HAP-1 (cell line): ENCODE measurements around the gene DHRS7.

Experiments
- DNase-seq, 2 experiments: peaks; one replicate each; pipeline ENCODE4 v3.0.0-alpha.2; 2016 to 2020; ENCODE audit warnings: low spot score in 2 of 2
- H3K27me3 ChIP-seq: fragments of 250-450 bp; sonication (Bioruptor Pico); 2 replicates; pipeline ENCODE4 v1.5.1; 2020; ENCODE audit warnings: low read depth, mild to moderate bottlenecking, moderate library complexity
- H3K36me3 ChIP-seq: fragments of 250-450 bp; sonication (Bioruptor Pico); replicated peaks from 2 replicates; pipeline ENCODE4 v1.5.1; 2020; ENCODE audit warnings: mild to moderate bottlenecking
- H3K4me1 ChIP-seq: fragments of 250-450 bp; sonication (Bioruptor Pico); 2 replicates; pipeline ENCODE4 v1.5.1; 2020; ENCODE audit warnings: mild to moderate bottlenecking
- H3K4me3 ChIP-seq: fragments of 250-450 bp; sonication (Bioruptor Pico); 2 replicates; pipeline ENCODE4 v1.5.1; 2020; ENCODE audit warnings: mild to moderate bottlenecking, moderate library complexity
- H3K9me3 ChIP-seq: fragments of 250-450 bp; sonication (Bioruptor Pico); 2 replicates; pipeline ENCODE4 v1.5.1; 2020; ENCODE audit warnings: mild to moderate bottlenecking, moderate library complexity
- in situ Hi-C: fragments of 300-500 bp; cut with MboI; formaldehyde crosslinking; loops from 3 replicates; pipeline ENCODE4 v1.14.3; 2020; ENCODE audit warnings: low sequenced_read_pairs, inconsistent platforms, mixed read lengths

Gene DHRS7

DNA sequence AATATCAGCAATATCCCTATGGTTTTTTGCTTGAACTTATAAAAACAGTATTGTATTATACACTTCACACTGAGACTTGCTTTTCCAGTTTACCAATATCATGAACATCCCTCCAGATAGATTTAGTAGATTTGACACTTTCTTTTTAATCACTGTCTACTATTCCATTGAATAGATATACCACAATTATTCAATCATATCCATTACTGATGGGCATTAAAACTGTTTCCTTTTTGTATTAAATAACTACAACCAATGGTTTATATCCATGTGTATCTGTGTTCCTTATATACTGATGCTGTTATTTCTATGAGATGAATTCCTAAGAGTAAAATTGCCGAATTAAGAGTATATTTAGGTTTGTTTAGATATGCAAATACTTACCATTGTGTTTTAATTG lies 13.0 kb upstream of the DHRS7 start:
- no peaks in the 10 kb centered on the region for H3K9me3 ChIP-seq
- no peaks in the 10 kb centered on the region for H3K4me1 ChIP-seq
- no peak overlapping the region for H3K4me3 ChIP-seq
- in situ Hi-C loops, result loop anchor here (25.0 kb wide), 1 partner anchor 541 kb away; no protein-coding TSS in a partner anchor
- no peaks in the 10 kb centered on the region for H3K36me3 ChIP-seq
- H3K27me3 ChIP-seq, result no peaks in the 10 kb centered on the region
- no peak for DNase-seq

- no peaks in the 10 kb centered on the region for H3K9me3 ChIP-seq
- H3K36me3 ChIP-seq, result no peaks in the 10 kb centered on the region
- DNase-seq, result no peak
- no peaks in the 10 kb centered on the region for H3K4me1 ChIP-seq
- no peaks in the 10 kb centered on the region for H3K27me3 ChIP-seq
- H3K4me3 ChIP-seq, result no peak overlapping the region
- in situ Hi-C loops, result loop anchor here (25.0 kb wide), 1 partner anchor 538 kb away; no protein-coding TSS in a partner anchor
These were observed 10.2 kb upstream of the DHRS7 start for GRCh38 chr14:60175255-60175902.

DNA sequence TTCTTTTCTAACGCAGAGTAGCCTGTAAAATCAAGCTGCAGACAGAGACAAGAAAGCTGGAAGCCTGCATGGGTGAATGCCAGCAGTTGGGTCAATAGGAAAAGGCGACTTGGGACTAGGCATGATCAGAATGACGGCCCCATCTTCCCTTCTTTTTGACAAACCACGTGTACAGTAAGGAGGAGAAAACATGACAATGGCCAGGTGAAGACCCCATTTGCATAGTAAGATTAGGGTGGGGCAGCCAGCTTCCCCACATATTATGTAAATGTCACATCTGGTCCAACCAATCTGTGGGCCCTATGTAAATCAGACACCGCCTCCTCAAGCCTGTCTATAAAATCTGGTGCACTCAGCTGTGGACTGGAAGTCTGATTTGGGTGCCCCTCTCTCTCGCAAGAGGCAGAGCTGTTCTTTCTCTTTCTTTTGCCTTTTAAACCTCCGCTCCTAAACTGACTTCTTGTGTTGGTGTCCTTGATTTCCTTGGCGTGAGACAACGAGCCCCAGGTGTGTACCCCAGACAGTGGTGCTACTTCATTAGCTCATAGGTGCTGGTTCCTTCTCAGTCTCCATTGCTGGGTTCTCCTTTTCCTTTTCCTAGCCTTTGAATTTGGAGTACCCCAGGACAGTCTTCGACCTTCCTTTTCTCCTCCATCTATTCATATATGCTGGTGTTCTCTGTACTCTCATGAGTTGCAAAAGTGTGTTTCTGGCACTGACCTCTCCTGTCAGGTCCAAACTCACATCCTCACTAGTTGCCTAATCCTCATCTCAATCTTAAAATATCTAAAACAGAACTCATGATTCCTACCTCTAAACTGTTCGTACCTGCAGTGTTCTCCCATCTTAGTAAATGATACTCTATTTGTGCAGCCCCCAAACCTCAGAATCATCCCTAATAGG lies 9.4 kb upstream of the DHRS7 start:
- H3K4me3 ChIP-seq, result no peak overlapping the region
- no peak for DNase-seq
- no peaks in the 10 kb centered on the region for H3K4me1 ChIP-seq
- H3K27me3 ChIP-seq, result no peaks in the 10 kb centered on the region
- no peaks in the 10 kb centered on the region for H3K9me3 ChIP-seq
- H3K36me3 ChIP-seq, result no peaks in the 10 kb centered on the region
- in situ Hi-C loops, result loop anchor here (25.0 kb wide), 1 partner anchor 537 kb away; no protein-coding TSS in a partner anchor

DNA sequence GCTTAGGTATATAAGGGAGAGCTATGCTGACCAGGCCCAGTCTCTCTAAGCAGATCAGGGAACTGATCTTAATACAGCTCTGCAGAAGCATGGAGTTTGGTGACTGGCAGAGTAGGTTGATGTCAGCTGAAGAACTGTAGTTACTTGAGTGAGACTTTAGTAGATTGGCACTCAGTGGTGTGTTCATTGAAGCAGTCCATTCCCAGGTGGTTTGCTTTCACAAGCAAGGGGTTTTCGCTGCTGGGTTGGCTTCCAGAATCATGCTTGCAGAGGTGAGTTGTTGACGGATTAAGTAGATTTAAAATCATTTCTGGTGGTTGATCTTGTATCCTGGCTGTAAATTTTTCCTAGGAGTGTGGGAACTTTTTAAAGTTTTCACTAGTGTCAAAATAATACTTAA lies 6.5 kb upstream of the DHRS7 start:
- H3K4me3 ChIP-seq, result no peak overlapping the region
- DNase-seq, result no peak
- H3K9me3 ChIP-seq, result no peaks in the 10 kb centered on the region
- H3K4me1 ChIP-seq, result no peaks in the 10 kb centered on the region
- in situ Hi-C loops, result no loop called here
- H3K27me3 ChIP-seq, result no peaks in the 10 kb centered on the region
- no peaks in the 10 kb centered on the region for H3K36me3 ChIP-seq

- Histone ChIP-seq H3K36me3 (no peaks in the 10 kb centered on the region), H3K4me1 (no peaks in the 10 kb centered on the region; the same call in 1 of the 2 replicates), H3K9me3 (no peaks in the 10 kb centered on the region), H3K27me3 (no peaks in the 10 kb centered on the region), H3K4me3 (no peak overlapping the region)
- no peak for DNase-seq
- in situ Hi-C loops, result no loop called here
These were observed 5.8 kb upstream of the DHRS7 start for GRCh38 chr14:60170948-60171347.

DNA sequence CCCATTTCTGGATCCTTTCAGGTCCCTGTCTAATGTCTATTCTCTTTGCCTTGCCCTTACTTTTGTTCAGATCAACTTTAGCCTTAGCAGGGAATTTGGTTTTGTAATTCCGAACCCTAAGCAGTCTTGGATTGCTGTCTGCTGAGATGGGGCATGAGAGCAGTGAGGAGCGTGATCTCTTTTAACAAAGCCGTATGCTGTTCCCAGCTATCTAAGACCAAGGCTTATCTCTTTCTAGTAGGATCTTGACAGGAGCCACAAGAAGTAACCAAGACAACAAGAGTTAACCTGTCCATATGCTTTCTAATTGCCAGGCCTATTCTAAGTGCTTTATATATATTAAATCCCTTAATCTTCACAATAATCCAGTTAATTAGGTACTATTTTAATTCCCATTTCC lies 4.5 kb upstream of the DHRS7 start:
- no peaks in the 10 kb centered on the region for H3K9me3 ChIP-seq
- in situ Hi-C loops, result loop anchor here (10.0 kb wide), 2 partner anchors 105 to 205 kb away; no protein-coding TSS in a partner anchor
- H3K36me3 ChIP-seq, result no peaks in the 10 kb centered on the region

GRCh38 chr14:60166142-60166541 lies 944 bp upstream of the DHRS7 start:
- Histone ChIP-seq H3K4me1 (peaks cover 13% of the 10 kb centered on the region), H3K36me3 (no peaks in the 10 kb centered on the region), H3K27me3 (no peaks in the 10 kb centered on the region), H3K9me3 (no peaks in the 10 kb centered on the region), H3K4me3 (no peak overlapping the region)
- in situ Hi-C loops, result loop anchor here (10.0 kb wide), 2 partner anchors 101 to 201 kb away; no protein-coding TSS in a partner anchor
- no peak for DNase-seq

More for the DNA sequence above, 4.5 kb upstream of the DHRS7 start:
- Histone ChIP-seq H3K4me3 (no peak overlapping the region), H3K4me1 (peaks cover 5% of the 10 kb centered on the region), H3K27me3 (no peaks in the 10 kb centered on the region)
- DNase-seq, result no peak

DNA sequence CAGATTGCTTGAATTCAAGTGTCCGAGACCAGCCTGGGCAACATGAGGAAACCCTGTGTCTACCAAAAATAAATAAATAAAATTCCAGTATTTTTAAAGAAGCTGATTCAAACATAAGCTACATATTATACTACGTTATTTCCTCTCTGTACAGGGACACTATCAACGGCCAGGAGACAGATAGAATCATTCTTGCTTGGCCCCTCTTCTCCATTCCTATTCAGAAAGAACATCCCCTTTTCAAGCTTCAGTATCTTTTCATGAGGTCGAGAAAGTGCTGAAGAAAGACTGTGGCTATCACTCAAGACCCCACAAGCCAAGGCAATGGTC lies 314 bp upstream of the DHRS7 start:
- no peak for DNase-seq
- in situ Hi-C loops, result loop anchor here (10.0 kb wide), 2 partner anchors 101 to 201 kb away; no protein-coding TSS in a partner anchor
- H3K4me1 ChIP-seq, result peaks cover 13% of the 10 kb centered on the region

GRCh38 chr14:60164404-60164711 lies 840 bp downstream of the DHRS7 start:
- Histone ChIP-seq H3K9me3 (no peaks in the 10 kb centered on the region), H3K27me3 (no peaks in the 10 kb centered on the region), H3K4me3 (peak overlapping the region; percentile 74), H3K4me1 (peaks cover 13% of the 10 kb centered on the region), H3K36me3 (no peaks in the 10 kb centered on the region)
- DNase-seq, result no peak
- in situ Hi-C loops, result loop anchor here (10.0 kb wide), 2 partner anchors 100 to 200 kb away; no protein-coding TSS in a partner anchor

More for the DNA sequence above, 314 bp upstream of the DHRS7 start:
- Histone ChIP-seq H3K36me3 (no peaks in the 10 kb centered on the region), H3K4me3 (peak overlapping the region; percentile 74), H3K27me3 (no peaks in the 10 kb centered on the region), H3K9me3 (no peaks in the 10 kb centered on the region)

DNA sequence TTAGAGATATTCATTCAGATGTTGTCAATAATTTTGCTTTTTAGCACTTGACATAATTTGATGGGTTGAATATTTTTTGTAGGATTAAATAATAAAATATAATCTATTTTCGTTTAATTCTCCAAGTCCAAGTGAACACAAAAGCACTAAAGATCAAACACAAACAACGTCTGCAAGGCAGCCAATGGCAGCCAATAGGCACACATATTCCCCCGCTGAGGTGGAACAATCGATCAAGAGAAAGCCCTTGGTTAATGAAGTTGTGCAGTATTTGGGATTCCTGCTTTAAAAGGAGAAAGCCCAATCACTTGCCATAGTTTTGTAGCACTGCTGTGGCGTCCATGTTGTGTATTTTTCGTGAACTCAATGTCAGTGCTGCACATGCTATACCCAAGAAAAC lies 1.5 kb downstream of the DHRS7 start:
- in situ Hi-C loops, result loop anchor here (10.0 kb wide), 2 partner anchors 99 to 199 kb away; no protein-coding TSS in a partner anchor
- H3K4me1 ChIP-seq, result peaks cover 13% of the 10 kb centered on the region
- H3K4me3 ChIP-seq, result peak overlapping the region; percentile 74
- no peaks in the 10 kb centered on the region for H3K27me3 ChIP-seq
- peak; percentile 21 to 37 for DNase-seq
- no peaks in the 10 kb centered on the region for H3K9me3 ChIP-seq
- no peaks in the 10 kb centered on the region for H3K36me3 ChIP-seq

DNA sequence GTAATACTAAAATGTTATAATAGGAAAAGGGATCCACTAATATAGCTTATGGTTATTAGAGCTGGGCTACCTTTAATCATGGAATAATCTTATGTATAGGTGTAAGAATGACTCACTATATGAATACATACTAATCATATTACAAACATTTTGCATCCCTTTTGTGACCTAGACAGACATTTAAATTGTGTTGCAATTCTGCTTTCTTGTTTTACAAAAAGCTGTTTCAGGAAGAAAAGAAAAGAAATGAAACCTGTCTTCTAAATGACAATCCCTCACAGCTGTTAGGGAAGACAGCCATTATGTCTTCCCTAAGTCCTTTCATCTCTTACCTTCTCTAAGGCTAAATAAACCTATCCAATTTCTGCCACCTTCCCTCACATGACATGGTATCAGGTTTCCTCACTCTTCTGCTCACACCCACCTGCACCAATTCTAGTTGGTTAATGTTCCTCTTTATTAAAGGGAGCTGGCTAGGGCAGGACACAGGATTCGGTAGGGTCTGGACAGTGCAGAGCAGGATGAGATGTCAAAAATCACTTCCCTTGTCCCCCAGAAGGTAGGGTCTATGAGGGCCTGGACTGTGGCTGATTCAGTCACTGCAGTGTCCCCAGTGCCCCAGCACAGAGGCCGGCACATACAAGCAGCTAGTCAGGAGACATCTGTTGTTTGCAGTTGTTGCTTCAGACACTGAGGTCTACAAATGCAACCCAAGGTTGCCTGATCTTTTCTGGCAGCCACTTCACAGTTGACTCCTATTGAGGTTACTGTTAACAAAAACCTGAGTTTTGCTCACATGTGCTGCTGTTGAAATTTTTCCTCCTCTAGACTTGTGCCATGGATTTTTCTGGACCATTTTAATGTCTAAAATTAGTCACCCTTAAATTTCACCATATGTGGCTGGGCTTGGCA lies 3.7 kb downstream of the DHRS7 start:
- in situ Hi-C loops, result loop anchor here (10.0 kb wide), 2 partner anchors 97 to 197 kb away; no protein-coding TSS in a partner anchor
- Histone ChIP-seq H3K9me3 (no peaks in the 10 kb centered on the region), H3K27me3 (no peaks in the 10 kb centered on the region), H3K4me1 (peaks cover 13% of the 10 kb centered on the region), H3K4me3 (no peak overlapping the region), H3K36me3 (peaks cover 3% of the 10 kb centered on the region)
- DNase-seq, result peak; percentile 5 to 14

DNA sequence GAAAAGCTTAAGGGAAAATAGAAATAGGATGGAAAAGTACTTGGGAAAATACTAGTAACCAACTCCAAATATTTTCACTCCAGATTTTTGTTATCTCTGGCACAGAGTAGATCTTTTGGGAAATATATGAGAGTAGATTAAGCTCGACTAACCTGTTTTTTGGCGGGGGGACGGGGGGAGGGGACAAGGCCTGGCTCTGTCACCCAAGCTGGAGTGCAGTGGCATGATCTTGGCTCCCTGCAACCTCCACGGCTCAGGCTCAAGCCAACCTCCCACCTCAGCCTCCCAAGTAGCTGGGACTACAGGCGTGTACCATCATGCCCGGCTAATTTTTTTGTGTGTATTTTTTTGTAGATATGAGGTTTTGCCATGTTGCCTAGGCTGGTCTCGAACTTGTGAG lies 4.8 kb downstream of the DHRS7 start:
- no peaks in the 10 kb centered on the region for H3K9me3 ChIP-seq
- in situ Hi-C loops, result loop anchor here (10.0 kb wide), 2 partner anchors 96 to 196 kb away; no protein-coding TSS in a partner anchor

GRCh38 chr14:60154671-60155070 lies 10.5 kb downstream of the DHRS7 start:
- in situ Hi-C loops, result no loop called here
- Histone ChIP-seq H3K36me3 (peaks cover 18% of the 10 kb centered on the region), H3K4me3 (no peak overlapping the region), H3K27me3 (no peaks in the 10 kb centered on the region), H3K9me3 (no peaks in the 10 kb centered on the region), H3K4me1 (peaks cover 4% of the 10 kb centered on the region; the same call in 1 of the 2 replicates)
- DNase-seq, result no peak

More for the DNA sequence above, 4.8 kb downstream of the DHRS7 start:
- Histone ChIP-seq H3K4me3 (no peak overlapping the region), H3K27me3 (no peaks in the 10 kb centered on the region), H3K36me3 (peaks cover 3% of the 10 kb centered on the region), H3K4me1 (peaks cover 9% of the 10 kb centered on the region)
- DNase-seq, result no peak
